Neuronal stem cell (in vitro differentiated cells): ENCODE data around the gene POLK.

ENCODE experiments used
- DNase-seq: peaks from one replicate; pipeline ENCODE4 v3.0.0-alpha.2; 2013; ENCODE audit warnings: low spot score
- H2AFZ ChIP-seq: one replicate; pipeline ENCODE4 v1.6.1; 2013; ENCODE audit warnings: mild to moderate bottlenecking, low read length, inconsistent platforms
- H2AK5ac ChIP-seq: 2 replicates; pipeline ENCODE4 v1.6.1; 2013; ENCODE audit warnings: low read depth, mild to moderate bottlenecking, inconsistent platforms, low read length, moderate library complexity, mixed read lengths
- H2BK120ac ChIP-seq: 2 replicates; pipeline ENCODE4 v1.6.1; 2013; ENCODE audit warnings: low read depth, mild to moderate bottlenecking, inconsistent platforms, low read length, moderate library complexity, mixed read lengths
- H2BK12ac ChIP-seq: one replicate; pipeline ENCODE4 v1.6.1; 2013; ENCODE audit warnings: low read length, inconsistent platforms
- H2BK15ac ChIP-seq: 2 replicates; pipeline ENCODE4 v1.6.1; 2013; ENCODE audit warnings: mild to moderate bottlenecking, low read length, inconsistent platforms, mixed read lengths
- H2BK5ac ChIP-seq: one replicate; pipeline ENCODE4 v1.6.1; 2013; ENCODE audit warnings: inconsistent platforms, mild to moderate bottlenecking, low read length, moderate library complexity
- H3K14ac ChIP-seq: one replicate; pipeline ENCODE4 v1.6.1; 2013; ENCODE audit warnings: low read length, inconsistent platforms
- H3K18ac ChIP-seq: 2 replicates; pipeline ENCODE4 v1.6.1; 2013; ENCODE audit warnings: low read length, inconsistent platforms
- H3K23ac ChIP-seq: 2 replicates; pipeline ENCODE4 v1.6.1; 2013; ENCODE audit warnings: low read depth, mild to moderate bottlenecking, mixed read lengths, low read length, inconsistent platforms; ENCODE audit not compliant: poor library complexity
- H3K27ac ChIP-seq: replicated peaks from 3 replicates; pipeline ENCODE4 v1.5.1; 2013; ENCODE audit warnings: low read length, inconsistent platforms
- H3K27me3 ChIP-seq, 3 experiments: 2 replicates each; pipeline ENCODE4 v1.6.1; 2013; ENCODE audit warnings: low read length in 3 of 3, mild to moderate bottlenecking in 2 of 3, inconsistent platforms in 1 of 3, low read depth in 1 of 3, mixed read lengths in 1 of 3, moderate library complexity in 1 of 3; ENCODE audit not compliant: control insufficient read depth in 3 of 3, insufficient read depth in 3 of 3
- H3K36me3 ChIP-seq, 2 donors: replicated peaks in 1 of 2; 2 replicates each; pipeline ENCODE4 v1.6.1; 2013; ENCODE audit warnings: low read length in 2 of 2; ENCODE audit not compliant: control insufficient read depth in 2 of 2, insufficient read depth in 2 of 2
- H3K4ac ChIP-seq: 2 replicates; pipeline ENCODE4 v1.6.1; 2013; ENCODE audit warnings: inconsistent platforms, mild to moderate bottlenecking, low read length, moderate library complexity
- H3K4me1 ChIP-seq, 2 donors: 1 replicate in 1 of 2; 2 replicates in 1 of 2; pipeline ENCODE4 v1.6.1; 2013; ENCODE audit warnings: low read length in 2 of 2, low read depth in 1 of 2; ENCODE audit not compliant: control insufficient read depth in 2 of 2, insufficient read depth in 1 of 2
- H3K4me2 ChIP-seq: one replicate; pipeline ENCODE4 v1.6.1; 2013; ENCODE audit warnings: mild to moderate bottlenecking, low read length, inconsistent platforms; ENCODE audit not compliant: insufficient read depth, poor library complexity, severe bottlenecking
- H3K4me3 ChIP-seq, 2 donors: 2 replicates each; pipeline ENCODE4 v1.5.1; 2013; ENCODE audit warnings: low read length in 2 of 2, mild to moderate bottlenecking in 2 of 2, inconsistent platforms in 1 of 2, moderate library complexity in 1 of 2
- H3K79me1 ChIP-seq: one replicate; pipeline ENCODE4 v1.6.1; 2013; ENCODE audit warnings: low read depth, mild to moderate bottlenecking, inconsistent platforms, low read length, moderate library complexity
- H3K9ac ChIP-seq: one replicate; pipeline ENCODE4 v1.6.1; 2013; ENCODE audit warnings: mild to moderate bottlenecking, low read depth, low read length, inconsistent platforms; ENCODE audit not compliant: poor library complexity
- H3K9me3 ChIP-seq, 2 donors: replicated peaks in 1 of 2; 2 replicates each; pipeline versions ENCODE3 to v1.6.1; 2013; ENCODE audit warnings: low read length in 2 of 2, mild to moderate bottlenecking in 2 of 2, inconsistent platforms in 1 of 2, low read depth in 1 of 2, mixed read lengths in 1 of 2, moderate library complexity in 1 of 2; ENCODE audit not compliant: control insufficient read depth in 2 of 2, insufficient read depth in 1 of 2
- H4K8ac ChIP-seq: one replicate; pipeline ENCODE4 v1.6.1; 2013; ENCODE audit warnings: low read depth, mild to moderate bottlenecking, inconsistent platforms, low read length, moderate library complexity
- H4K91ac ChIP-seq: one replicate; pipeline ENCODE4 v1.6.1; 2013; ENCODE audit warnings: low read length, low read depth, mild to moderate bottlenecking, inconsistent platforms; ENCODE audit not compliant: poor library complexity
- WGBS, 2 donors: extraction: QIAGEN DNeasy Blood & Tissue Kit; methylation state at CpG; one replicate each; pipeline ENCODE4 v1.1.7; 2013; ENCODE audit warnings: missing lambda C conversion rate in 2 of 2, mixed read lengths in 1 of 2; ENCODE audit not compliant: insufficient read length in 2 of 2, insufficient replicate concordance in 1 of 2; ENCODE audit errors: extremely low coverage in 2 of 2; 5-methylcytosine and 5-hydroxymethylcytosine counted together

Gene POLK

DNA sequence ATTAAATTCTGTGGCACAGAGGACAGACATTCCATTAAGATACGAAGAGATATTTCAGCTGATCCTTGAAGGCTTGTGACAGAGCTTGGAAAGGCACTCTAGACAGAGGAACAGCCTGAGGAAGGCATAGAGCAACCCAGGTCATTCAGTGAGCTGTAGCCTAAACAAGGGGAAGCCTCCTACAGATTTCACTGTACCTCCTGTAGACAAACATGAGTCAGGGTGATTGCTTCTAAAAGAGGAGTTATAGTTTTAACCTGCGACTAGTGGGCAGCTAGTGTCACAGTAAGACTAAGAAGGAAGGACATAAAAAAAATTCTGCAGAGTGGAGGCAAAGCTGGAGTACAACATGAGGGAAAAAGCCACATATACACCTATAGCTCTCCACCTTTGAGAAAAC lies 56.0 kb downstream of the POLK start:
- Histone ChIP-seq H3K4ac (no peak overlapping the region), H2BK5ac (no peak overlapping the region), H3K27ac (no peak overlapping the region), H3K4me3 (no peak overlapping the region), H3K18ac (no peak overlapping the region), H3K14ac (no peak overlapping the region), H2BK120ac (no peak overlapping the region), H2AK5ac (no peak overlapping the region), H3K79me1 (no peaks in the 10 kb centered on the region), H3K9ac (no peak overlapping the region), H2BK12ac (no peak overlapping the region), H2AFZ (no peak overlapping the region), H4K8ac (no peak overlapping the region), H4K91ac (no peak overlapping the region), H3K9me3 (peaks cover 3 to 14% of the 10 kb centered on the region in 2 donors), H3K4me2 (no peak overlapping the region), H3K23ac (no peak overlapping the region), H3K27me3 (no peaks in the 10 kb centered on the region), H3K36me3 (peaks cover 1 to 16% of the 10 kb centered on the region in 2 donors), H2BK15ac (no peak overlapping the region), H3K4me1 (peaks cover 3 to 10% of the 10 kb centered on the region in 2 donors)
- DNase-seq: no peak
- no CpG with 5 or more reads among the region's 2 CpGs for WGBS, 2 donors

DNA sequence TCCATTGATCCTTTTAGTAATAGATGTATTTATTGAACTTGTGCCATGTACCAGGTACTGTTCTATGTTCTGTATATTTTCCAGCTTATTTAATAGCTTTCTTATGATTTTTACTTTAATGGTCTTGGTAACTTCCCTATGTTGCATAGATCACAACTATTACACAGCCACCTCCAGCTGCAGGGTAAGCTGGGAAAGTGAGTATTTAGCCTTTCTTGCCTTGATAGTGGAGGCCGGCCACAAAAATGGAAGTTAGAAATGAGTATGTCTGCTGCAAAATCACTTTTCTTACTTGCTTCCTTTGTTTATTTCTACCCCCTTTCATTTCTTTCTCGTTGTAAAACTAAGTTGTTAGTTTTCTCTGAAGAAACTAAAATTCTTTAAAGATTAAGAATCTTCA lies 56.5 kb downstream of the POLK start:
- Histone ChIP-seq H3K79me1 (no peaks in the 10 kb centered on the region), H3K27ac (no peak overlapping the region), H3K23ac (no peak overlapping the region), H2BK120ac (no peak overlapping the region), H3K14ac (no peak overlapping the region), H2BK15ac (no peak overlapping the region), H2AK5ac (no peak overlapping the region), H3K36me3 (peaks cover 1 to 16% of the 10 kb centered on the region in 2 donors), H3K27me3 (no peaks in the 10 kb centered on the region), H3K4me3 (no peak overlapping the region), H4K91ac (no peak overlapping the region), H3K18ac (no peak overlapping the region), H3K4me2 (no peak overlapping the region), H2AFZ (no peak overlapping the region), H3K9me3 (peaks cover 3 to 11% of the 10 kb centered on the region in 2 donors), H4K8ac (no peak overlapping the region), H3K9ac (no peak overlapping the region), H3K4me1 (peaks cover 3 to 10% of the 10 kb centered on the region in 2 donors), H3K4ac (no peak overlapping the region), H2BK12ac (no peak overlapping the region), H2BK5ac (no peak overlapping the region)
- DNase-seq: no peak
- no CpG with 5 or more reads among the region's 2 CpGs for WGBS, 2 donors

DNA sequence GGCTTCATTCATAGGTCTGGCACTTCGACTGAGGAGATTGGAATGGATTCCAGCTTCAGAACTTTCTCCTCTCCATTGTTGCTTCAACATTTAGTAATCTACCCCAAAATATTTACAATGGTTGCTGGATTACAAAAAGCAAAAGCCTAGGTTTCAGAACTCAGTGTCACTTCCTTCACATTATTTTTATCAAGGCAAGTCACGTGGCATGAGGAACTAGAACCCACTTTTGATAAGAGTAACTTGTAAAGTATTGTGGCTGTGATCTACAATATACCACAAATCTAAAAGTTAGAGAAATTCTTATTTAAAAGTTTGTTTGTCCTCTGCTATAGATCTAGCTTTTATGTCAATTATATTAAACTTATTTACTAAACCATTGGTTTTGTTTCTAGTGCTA lies 59.9 kb downstream of the POLK start:
- no peak overlapping the region for H3K4me2 ChIP-seq
- H2AFZ ChIP-seq: no peak overlapping the region
- no peak overlapping the region for H2BK15ac ChIP-seq
- no peak overlapping the region for H3K9ac ChIP-seq
- H2BK5ac ChIP-seq: no peak overlapping the region
- DNase-seq: no peak
- H3K9me3 ChIP-seq: no peaks in the 10 kb centered on the region
- no peak overlapping the region for H4K8ac ChIP-seq
- H3K79me1 ChIP-seq: no peaks in the 10 kb centered on the region
- H3K4ac ChIP-seq: no peak overlapping the region
- peaks cover 3 to 7% of the 10 kb centered on the region in 2 donors for H3K4me1 ChIP-seq
- no peak overlapping the region for H3K14ac ChIP-seq
- H3K27me3 ChIP-seq: no peaks in the 10 kb centered on the region
- no peak overlapping the region for H2AK5ac ChIP-seq
- no peak overlapping the region for H3K27ac ChIP-seq
- no CpG with 5 or more reads among the region's 2 CpGs for WGBS, 2 donors
- no peak overlapping the region for H2BK120ac ChIP-seq
- no peak overlapping the region for H3K23ac ChIP-seq
- no peak overlapping the region for H3K4me3 ChIP-seq
- peaks cover 2 to 24% of the 10 kb centered on the region in 2 donors for H3K36me3 ChIP-seq
- no peak overlapping the region for H4K91ac ChIP-seq
- no peak overlapping the region for H3K18ac ChIP-seq
- H2BK12ac ChIP-seq: no peak overlapping the region

DNA sequence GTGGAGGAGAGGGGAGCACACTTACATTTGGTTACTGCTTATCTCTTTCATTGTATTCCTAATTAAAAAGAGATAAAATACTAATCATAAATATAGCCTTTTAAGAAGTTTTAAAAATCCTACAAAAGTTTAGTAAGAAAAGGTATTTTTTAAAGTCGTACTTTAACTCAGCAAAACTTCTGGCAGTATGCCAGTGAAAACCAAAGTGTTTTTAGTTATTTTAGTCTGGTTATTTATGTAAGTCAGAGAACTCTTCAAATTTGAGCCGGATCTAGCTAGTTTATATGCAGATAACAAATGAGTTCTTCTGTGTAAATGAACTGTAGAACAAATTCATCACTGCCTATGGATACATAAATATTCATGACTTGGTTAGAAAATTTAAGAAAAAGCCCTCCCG lies 63.1 kb downstream of the POLK start:
- Histone ChIP-seq H3K18ac (no peak overlapping the region), H2BK12ac (no peak overlapping the region), H3K9ac (no peak overlapping the region), H2AK5ac (no peak overlapping the region), H3K14ac (no peak overlapping the region), H3K27me3 (no peaks in the 10 kb centered on the region), H2BK5ac (no peak overlapping the region), H3K36me3 (peaks cover 2 to 33% of the 10 kb centered on the region in 2 donors), H2BK15ac (no peak overlapping the region), H3K27ac (no peak overlapping the region), H4K91ac (no peak overlapping the region), H3K4me1 (no peaks in the 10 kb centered on the region), H3K9me3 (no peaks in the 10 kb centered on the region), H3K4me2 (no peak overlapping the region), H3K23ac (no peak overlapping the region), H2AFZ (no peak overlapping the region), H4K8ac (no peak overlapping the region), H2BK120ac (no peak overlapping the region), H3K4me3 (no peak overlapping the region), H3K79me1 (no peaks in the 10 kb centered on the region), H3K4ac (no peak overlapping the region)
- WGBS, 2 donors: no CpG with 5 or more reads among the region's 3 CpGs
- no peak for DNase-seq
